Measurements from ENCODE around the gene OR8K3. TPM values are rescaled to one million over a fixed set of nuclear protein-coding genes. Genes with fewer than 3 reads are reported as not detected.

The OR8K3 gene
- total RNA-seq, 3 donors from 2014 or later, result not detected

GRCh38 chr11:56331861-56332491, 17.0 kb downstream of the OR8K3 start:
- Histone ChIP-seq H3K36me3 (ENCODE audit: low read depth) (no peaks in the 10 kb centered on the region), H3K9me3 (no peaks in the 10 kb centered on the region), H3K4me3 (no peak overlapping the region), H3K4me1 (ENCODE audit: low read depth) (no peaks in the 10 kb centered on the region)
- ATAC-seq (no peak), DNase-seq (no peak)
- TF ChIP-seq CTCF (IDR thresholded peaks at IDR 0.05), result no peak
- intact Hi-C loops (cut with DNase I, micrococcal nuclease), result no loop called here

- Histone ChIP-seq H3K36me3 (ENCODE audit: low read depth) (no peaks in the 10 kb centered on the region), H3K4me1 (ENCODE audit: low read depth) (no peaks in the 10 kb centered on the region), H3K4me3 (no peak overlapping the region), H3K9me3 (no peaks in the 10 kb centered on the region)
- DNase-seq (no peak), ATAC-seq (no peak)
- intact Hi-C loops (cut with DNase I, micrococcal nuclease), result no loop called here
- no peak for TF ChIP-seq CTCF (IDR thresholded peaks at IDR 0.05)
Measured at GRCh38 chr11:56333156-56333555, 18.2 kb downstream of the OR8K3 start.

GRCh38 chr11:56340289-56340688, 25.3 kb downstream of the OR8K3 start:
- intact Hi-C loops (cut with DNase I, micrococcal nuclease), result no loop called here
- DNase-seq (no peak), ATAC-seq (no peak)
- H3K9me3 ChIP-seq, result no peaks in the 10 kb centered on the region
- no peak overlapping the region for H3K4me3 ChIP-seq
- H3K36me3 ChIP-seq (ENCODE audit: low read depth), result no peaks in the 10 kb centered on the region
- TF ChIP-seq CTCF (IDR thresholded peaks at IDR 0.05), result no peak
- no peaks in the 10 kb centered on the region for H3K4me1 ChIP-seq (ENCODE audit: low read depth)

GRCh38 chr11:56345739-56346138, 30.8 kb downstream of the OR8K3 start, which contains the start of gene OR8K1:
Gene OR8K1, plus strand, starts transcription at chr11:56346039. Its CDS starts 0 bp downstream, at chr11:56346039.
- ATAC-seq (no peak), DNase-seq (no peak)
- intact Hi-C loops (cut with DNase I, micrococcal nuclease), result no loop called here
- TF ChIP-seq CTCF (IDR thresholded peaks at IDR 0.05), result no peak
- no peaks in the 10 kb centered on the region for H3K36me3 ChIP-seq (ENCODE audit: low read depth)
- no peaks in the 10 kb centered on the region for H3K4me1 ChIP-seq (ENCODE audit: low read depth)
- no peaks in the 10 kb centered on the region for H3K9me3 ChIP-seq
- H3K4me3 ChIP-seq, result no peak within 1 kb of the TSS

- no peak for TF ChIP-seq CTCF (IDR thresholded peaks at IDR 0.05)
- no peak for ATAC-seq
- intact Hi-C loops (cut with DNase I, micrococcal nuclease), result no loop called here
- no peak within 1 kb of the TSS for H3K4me3 ChIP-seq
- H3K4me1 ChIP-seq (ENCODE audit: low read depth), result no peaks in the 10 kb centered on the region
- H3K9me3 ChIP-seq, result no peaks in the 10 kb centered on the region
- H3K36me3 ChIP-seq (ENCODE audit: low read depth), result no peaks in the 10 kb centered on the region
- DNase-seq, result no peak
Measured at GRCh38 chr11:56353991-56354390, 39.0 kb downstream of the OR8K3 start, which contains the start of gene OR8J1. Gene OR8J1, plus strand, starts transcription at chr11:56354291. Its CDS starts 5,956 bp downstream, at chr11:56360247.

Other genes starting within 250 kb of the OR8K3 start
- gene OR8I2, start 221.8 kb upstream of the OR8K3 start, total RNA-seq, result not detected
- not detected for gene OR8H2, start 211.5 kb upstream of the OR8K3 start, total RNA-seq
- gene OR8H3, start 192.8 kb upstream of the OR8K3 start, total RNA-seq, result not detected
- gene OR8J3, start 174.9 kb upstream of the OR8K3 start, total RNA-seq, result not detected
- gene OR8K5, start 154.8 kb upstream of the OR8K3 start, total RNA-seq, result not detected
- not detected for gene OR5J2, start 138.5 kb upstream of the OR8K3 start, total RNA-seq
- gene OR5T2, start 80.9 kb upstream of the OR8K3 start, total RNA-seq, result not detected
- not detected for gene OR5T3, start 62.9 kb upstream of the OR8K3 start, total RNA-seq
- gene OR5T1, start 41.0 kb upstream of the OR8K3 start, total RNA-seq, result not detected
- not detected for gene OR8H1, start 22.9 kb upstream of the OR8K3 start, total RNA-seq
- not detected for gene OR8K1, start 30.9 kb downstream of the OR8K3 start, total RNA-seq
- not detected for gene OR8J1, start 39.1 kb downstream of the OR8K3 start, total RNA-seq
- not detected for gene OR8U1, start 60.5 kb downstream of the OR8K3 start, total RNA-seq
- not detected for gene OR5AL1, start 97.6 kb downstream of the OR8K3 start, total RNA-seq
- gene OR5M3, start 158.2 kb downstream of the OR8K3 start, total RNA-seq, result not detected
- not detected for gene OR5M8, start 176.2 kb downstream of the OR8K3 start, total RNA-seq
- not detected for gene OR5M11, start 228.1 kb downstream of the OR8K3 start, total RNA-seq

All from mucosa of descending colon (tissue), 3 donors.